Measurements from ENCODE around the gene DHRS2.

GRCh38 chr14:23639048-23639890 is 3.1 kb downstream of the DHRS2 start:
- no peak for TF ChIP-seq RAD21 (IDR thresholded peaks at IDR 0.05; ENCODE audit: low read length)
- TF ChIP-seq ELF1 (IDR thresholded peaks at IDR 0.05): no peak
- TF ChIP-seq REST (IDR thresholded peaks at IDR 0.05; ENCODE audit: low read depth, low read length): no peak
- TF ChIP-seq USF1 (IDR thresholded peaks at IDR 0.05; ENCODE audit: borderline replicate concordance, low read depth): no peak
- TF ChIP-seq CTCF (IDR thresholded peaks at IDR 0.05): no peak
- TF ChIP-seq GABPA (IDR thresholded peaks at IDR 0.05; ENCODE audit: low read depth): no peak

Measured in SK-N-SH (cell line).